ENCODE data around the gene HLCS. TPM values are rescaled to one million over a fixed set of nuclear protein-coding genes. Genes with fewer than 3 reads are reported as not detected.

Gene HLCS
- total and polyA plus RNA-seq, 2 of the 4 experiments (the other 2 are of a cell fraction): 10.6 to 21.0 TPM

DNA sequence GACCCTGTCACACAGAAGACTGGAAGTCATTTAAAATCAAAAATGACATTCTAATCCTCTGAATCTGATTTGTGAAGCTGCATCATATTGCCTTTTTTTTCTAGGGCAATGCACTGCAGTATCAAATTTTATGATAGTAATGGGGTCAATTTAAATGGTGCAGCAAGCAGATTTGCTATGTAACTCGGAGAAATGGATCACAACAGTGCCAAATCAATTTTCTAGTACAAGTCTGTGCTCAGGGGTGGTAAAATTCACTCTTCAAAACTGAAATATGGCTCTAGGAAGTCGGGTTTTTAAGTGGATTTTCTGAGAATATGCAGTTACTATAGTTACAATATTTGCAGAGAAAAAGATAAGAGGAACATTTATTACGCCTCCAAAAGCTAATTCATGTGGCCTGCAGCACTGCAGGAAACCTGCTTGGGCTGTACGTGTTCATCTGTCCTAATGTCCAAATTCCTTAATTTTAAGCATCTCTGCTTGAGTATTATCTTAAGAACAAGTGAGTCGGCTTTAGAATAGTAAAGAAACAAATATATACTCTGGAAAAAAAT is 31.5 kb downstream of the HLCS start:
- Histone ChIP-seq H3K79me1 (ENCODE audit: low read depth in 1 of 2, low read length in 2 of 2) (peaks cover 0 to 11% of the 10 kb centered on the region in 2 experiments; a peak in 2 of 4 replicates), H2BK5ac (ENCODE audit: low read depth, low read length, poor library complexity, severe bottlenecking) (no peak overlapping the region), H2BK120ac (ENCODE audit: low read depth, low read length) (no peak overlapping the region), H4K8ac (ENCODE audit: low read depth in 2 of 2, low read length in 2 of 2) (no peak overlapping the region), H3K4me3 (ENCODE audit: insufficient read depth, low read depth, low read length) (no peak overlapping the region), H3K14ac (replicated peaks; ENCODE audit: low read depth, low read length) (no peak overlapping the region), H2BK20ac (ENCODE audit: low read depth, low read length) (no peak overlapping the region), H3K9ac (ENCODE audit: low read depth, low read length) (no peak overlapping the region), H3K4ac (ENCODE audit: low read depth, low read length) (no peak overlapping the region), H2AK9ac (replicated peaks; ENCODE audit: low read depth, low read length, poor library complexity) (no peak overlapping the region), H4K5ac (ENCODE audit: low read depth, low read length) (no peak overlapping the region), H3K23ac (ENCODE audit: low read depth, low read length) (no peak overlapping the region), H3K9me3 (ENCODE audit: control insufficient read depth, insufficient read depth, low read length) (no peaks in the 10 kb centered on the region), H3K36me3 (ENCODE audit: control insufficient read depth, insufficient read depth, low read length) (peaks cover 16% of the 10 kb centered on the region), H3K9me1 (ENCODE audit: insufficient read depth, low read length) (peaks cover 8% of the 10 kb centered on the region), H3K56ac (ENCODE audit: extremely low read depth, insufficient read depth, low read length) (no peak overlapping the region), H3K18ac (ENCODE audit: low read depth, low read length) (no peak overlapping the region), H2AK5ac (ENCODE audit: low read depth, low read length) (no peak overlapping the region), H2BK15ac (ENCODE audit: low read depth, low read length) (no peak overlapping the region), H3K4me2 (ENCODE audit: low read depth, low read length) (no peak overlapping the region), H4K91ac (ENCODE audit: insufficient read depth, low read depth, low read length) (no peak overlapping the region), H2AFZ (replicated peaks; ENCODE audit: low read length, poor library complexity) (no peak overlapping the region), H3K4me1 (ENCODE audit: control insufficient read depth, insufficient read depth, low read length) (no peaks in the 10 kb centered on the region), H3K27ac (ENCODE audit: insufficient read depth, low read length) (no peak overlapping the region), H3K27me3 (ENCODE audit: control insufficient read depth, insufficient read depth, low read length) (no peaks in the 10 kb centered on the region), H4K20me1 (ENCODE audit: insufficient read depth, low read length) (no peaks in the 10 kb centered on the region)
- intact Hi-C loops (cut with micrococcal nuclease): no loop called here
- TF ChIP-seq SMC3 (IDR thresholded peaks at IDR 0.05; ENCODE audit: low read depth, low read length) (no peak), CEBPB (IDR thresholded peaks at IDR 0.05; ENCODE audit: low read depth, low read length) (no peak), MXI1 (IDR thresholded peaks at IDR 0.05; ENCODE audit: borderline replicate concordance, low read depth, low read length) (no peak)
- TF ChIP-seq, protein P1, sequence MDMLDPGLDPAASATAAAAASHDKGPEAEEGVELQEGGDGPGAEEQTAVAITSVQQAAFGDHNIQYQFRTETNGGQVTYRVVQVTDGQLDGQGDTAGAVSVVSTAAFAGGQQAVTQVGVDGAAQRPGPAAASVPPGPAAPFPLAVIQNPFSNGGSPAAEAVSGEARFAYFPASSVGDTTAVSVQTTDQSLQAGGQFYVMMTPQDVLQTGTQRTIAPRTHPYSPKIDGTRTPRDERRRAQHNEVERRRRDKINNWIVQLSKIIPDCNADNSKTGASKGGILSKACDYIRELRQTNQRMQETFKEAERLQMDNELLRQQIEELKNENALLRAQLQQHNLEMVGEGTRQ (IDR thresholded peaks at IDR 0.05; ENCODE audit: low read depth, low read length): no peak
- no peak for DNase-seq
- no TSS peak for BruUV-seq (replicated peaks)
- no peak for ATAC-seq (ENCODE audit: low read depth)
- CTCF ChIA-PET: interaction anchor here (0.9 to 1.2 kb wide), 2 partner anchors 42 to 53 kb away, joined by 3 read pairs; no protein-coding TSS in a partner anchor
- POLR2A ChIA-PET (ENCODE audit: unreplicated experiment): no interaction called here
- in situ Hi-C loops (cut with MboI; ENCODE audit: low sequenced_read_pairs): no loop called here
- dilution Hi-C loops (cut with HindIII; ENCODE audit: low sequenced_read_pairs, unreplicated experiment): no loop called here
- 100% methylated on average over 1 of the region's 5 CpGs; no CpG with 5 or more reads in 1 of the 2 experiments for WGBS, 2 experiments (ENCODE audit: extremely low coverage in 2 of 2, insufficient read length in 1 of 2)

Measured in IMR-90 (cell line).